ENCODE data around the gene CACFD1. TPM values are rescaled to one million over a fixed set of nuclear protein-coding genes. Genes with fewer than 3 reads are reported as not detected.

Gene CACFD1
- total RNA-seq, 4 donors from 2014 or later: 6.8 to 11.6 (median 9.4) TPM

- Histone ChIP-seq H3K27ac (no peak overlapping the region), H3K4me1 (peaks cover 12% of the 10 kb centered on the region), H3K27me3 (peaks cover 10% of the 10 kb centered on the region), H3K36me3 (no peaks in the 10 kb centered on the region), H3K4me3 (no peak overlapping the region), H3K9me3 (no peaks in the 10 kb centered on the region)
- 85% methylated on average over 5 of the region's 11 CpGs for WGBS
- TF ChIP-seq CTCF (IDR thresholded peaks at IDR 0.05) (no peak), EP300 (IDR thresholded peaks at IDR 0.05) (no peak), POLR2AphosphoS5 (IDR thresholded peaks at IDR 0.05) (no peak), POLR2A (IDR thresholded peaks at IDR 0.05) (no peak)
- no peak for DNase-seq (ENCODE audit: low spot score in 2 of 2)
Measured at GRCh38 chr9:133433351-133433843, 26.4 kb upstream of the CACFD1 start.

DNA sequence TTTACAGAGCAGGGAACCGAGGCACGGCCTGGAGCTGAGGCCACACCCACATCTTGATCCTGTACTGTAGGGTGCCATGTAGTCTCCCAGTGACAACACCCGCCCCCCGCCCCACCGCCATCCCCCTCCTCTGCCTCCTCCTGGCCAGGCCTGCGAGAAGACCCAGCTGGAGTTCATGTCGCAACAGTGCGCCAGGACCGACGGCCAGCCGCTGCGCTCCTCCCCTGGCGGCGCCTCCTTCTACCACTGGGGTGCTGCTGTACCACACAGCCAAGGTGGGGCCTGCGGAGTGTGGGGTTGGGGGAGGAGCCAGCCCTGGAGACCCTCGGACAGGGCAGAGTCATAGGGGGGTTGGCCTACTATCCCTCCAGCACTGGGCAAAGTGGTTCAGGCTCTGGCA is 23.1 kb upstream of the CACFD1 start:
- Histone ChIP-seq H3K36me3 (no peaks in the 10 kb centered on the region), H3K4me3 (no peak overlapping the region), H3K27me3 (no peaks in the 10 kb centered on the region), H3K4me1 (no peaks in the 10 kb centered on the region), H3K27ac (no peak overlapping the region), H3K9me3 (no peaks in the 10 kb centered on the region)
- no peak for DNase-seq (ENCODE audit: low spot score in 2 of 2)
- WGBS: 69% methylated on average over 7 of the region's 16 CpGs
- TF ChIP-seq POLR2A (IDR thresholded peaks at IDR 0.05) (no peak), CTCF (IDR thresholded peaks at IDR 0.05) (no peak), POLR2AphosphoS5 (IDR thresholded peaks at IDR 0.05) (no peak)

GRCh38 chr9:133437753-133438531 is 21.8 kb upstream of the CACFD1 start:
- no peaks in the 10 kb centered on the region for H3K27me3 ChIP-seq
- no peak overlapping the region for H3K4me3 ChIP-seq
- no peaks in the 10 kb centered on the region for H3K4me1 ChIP-seq
- no peak for DNase-seq (ENCODE audit: low spot score in 2 of 2)
- TF ChIP-seq POLR2AphosphoS5 (IDR thresholded peaks at IDR 0.05): no peak
- no peak for TF ChIP-seq POLR2A (IDR thresholded peaks at IDR 0.05)
- no peak for TF ChIP-seq CTCF (IDR thresholded peaks at IDR 0.05)
- TF ChIP-seq EP300 (IDR thresholded peaks at IDR 0.05): no peak
- H3K27ac ChIP-seq: no peak overlapping the region
- WGBS: 93% methylated on average over 14 of the region's 20 CpGs
- H3K36me3 ChIP-seq: no peaks in the 10 kb centered on the region
- H3K9me3 ChIP-seq: no peaks in the 10 kb centered on the region

GRCh38 chr9:133439337-133439736 is 20.4 kb upstream of the CACFD1 start:
- 86% methylated on average over 4 of the region's 4 CpGs for WGBS

More at GRCh38 chr9:133439337-133439736, 20.4 kb upstream of the CACFD1 start:
- Histone ChIP-seq H3K27ac (no peak overlapping the region), H3K27me3 (no peaks in the 10 kb centered on the region), H3K4me3 (no peak overlapping the region), H3K36me3 (no peaks in the 10 kb centered on the region), H3K4me1 (no peaks in the 10 kb centered on the region), H3K9me3 (no peaks in the 10 kb centered on the region)
- TF ChIP-seq POLR2A (IDR thresholded peaks at IDR 0.05) (no peak), CTCF (IDR thresholded peaks at IDR 0.05) (no peak), EP300 (IDR thresholded peaks at IDR 0.05) (no peak), POLR2AphosphoS5 (IDR thresholded peaks at IDR 0.05) (no peak)
- DNase-seq (ENCODE audit: low spot score in 2 of 2): no peak
